Measurements from ENCODE around the gene PDZD2. TPM values are rescaled to one million over a fixed set of nuclear protein-coding genes. Genes with fewer than 3 reads are reported as not detected.

The PDZD2 gene
- total and polyA plus RNA-seq, 2 donors (not counting 3 experiments of a cell fraction or from before 2014, with no cell fraction given) = 0.66 to 6.9 TPM

DNA sequence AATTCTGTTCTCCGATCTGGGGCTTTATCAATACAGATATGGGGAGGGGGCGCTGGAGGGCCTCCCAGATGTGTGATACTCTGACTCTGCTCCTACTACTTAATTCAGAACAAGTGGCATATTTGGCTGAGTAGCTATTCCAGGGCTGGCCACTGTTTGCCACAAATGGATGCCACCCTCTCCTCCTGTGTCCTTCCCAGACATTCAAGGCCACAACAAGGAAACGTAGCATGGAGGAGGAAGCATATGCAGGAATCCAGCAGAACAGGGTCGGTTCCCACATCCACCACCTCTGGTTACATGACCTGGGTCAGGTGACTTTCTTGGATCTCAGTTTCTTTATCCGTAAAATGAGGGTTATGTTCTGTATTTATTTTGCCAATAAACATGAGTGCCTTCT, 404.2 kb downstream of the PDZD2 start:
- no peak for FAIRE-seq
- dilution Hi-C loops (cut with MboI; ENCODE audit: extremely low pct_ligation_motif_present, low sequenced_read_pairs) (no loop called here), intact Hi-C loops (cut with micrococcal nuclease) (no loop called here)
- no peak for DNase-seq (ENCODE audit: low read depth, low spot score)
- H3K4me2 ChIP-seq (ENCODE audit: insufficient read depth, low read length) = no peak overlapping the region
- ChIA-PET POLR2A (no interaction called here), CTCF (interaction anchor here (1.2 to 1.5 kb wide), 2 partner anchors 16 to 34 kb away, joined by 3 to 4 read pairs; no protein-coding TSS in a partner anchor)
- BruUV-seq (replicated peaks) = no TSS peak
- no peak overlapping the region for H3K9ac ChIP-seq (replicated peaks; ENCODE audit: extremely low read depth, insufficient read depth, low read length)
- H3K36me3 ChIP-seq (ENCODE audit: control insufficient read depth in 2 of 2, extremely low read depth in 1 of 2, insufficient read depth in 2 of 2, low read length in 2 of 2) = no peaks in the 10 kb centered on the region
- no peaks in the 10 kb centered on the region for H3K27me3 ChIP-seq (ENCODE audit: control insufficient read depth in 2 of 2, insufficient read depth in 2 of 2, low read length in 2 of 2)
- no peak for TF ChIP-seq MYC (IDR thresholded peaks at IDR 0.05; ENCODE audit: low read depth, low read length)
- TF ChIP-seq, protein P1, sequence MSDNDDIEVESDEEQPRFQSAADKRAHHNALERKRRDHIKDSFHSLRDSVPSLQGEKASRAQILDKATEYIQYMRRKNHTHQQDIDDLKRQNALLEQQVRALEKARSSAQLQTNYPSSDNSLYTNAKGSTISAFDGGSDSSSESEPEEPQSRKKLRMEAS (IDR thresholded peaks at IDR 0.05; ENCODE audit: insufficient read depth, insufficient read length) = no peak
- no peak for TF ChIP-seq POLR2AphosphoS5 (IDR thresholded peaks at IDR 0.05; ENCODE audit: insufficient read depth, low read depth, low read length)
- no peak for TF ChIP-seq GATA2 (IDR thresholded peaks at IDR 0.05; ENCODE audit: insufficient read depth, insufficient read length, low read depth, low read length)
- no peak for TF ChIP-seq FOS (IDR thresholded peaks at IDR 0.05; ENCODE audit: borderline replicate concordance, insufficient read depth, low read length)
- no peak for TF ChIP-seq POLR2A (IDR thresholded peaks at IDR 0.05; ENCODE audit: low read depth, low read length)
- TF ChIP-seq, protein P2, sequence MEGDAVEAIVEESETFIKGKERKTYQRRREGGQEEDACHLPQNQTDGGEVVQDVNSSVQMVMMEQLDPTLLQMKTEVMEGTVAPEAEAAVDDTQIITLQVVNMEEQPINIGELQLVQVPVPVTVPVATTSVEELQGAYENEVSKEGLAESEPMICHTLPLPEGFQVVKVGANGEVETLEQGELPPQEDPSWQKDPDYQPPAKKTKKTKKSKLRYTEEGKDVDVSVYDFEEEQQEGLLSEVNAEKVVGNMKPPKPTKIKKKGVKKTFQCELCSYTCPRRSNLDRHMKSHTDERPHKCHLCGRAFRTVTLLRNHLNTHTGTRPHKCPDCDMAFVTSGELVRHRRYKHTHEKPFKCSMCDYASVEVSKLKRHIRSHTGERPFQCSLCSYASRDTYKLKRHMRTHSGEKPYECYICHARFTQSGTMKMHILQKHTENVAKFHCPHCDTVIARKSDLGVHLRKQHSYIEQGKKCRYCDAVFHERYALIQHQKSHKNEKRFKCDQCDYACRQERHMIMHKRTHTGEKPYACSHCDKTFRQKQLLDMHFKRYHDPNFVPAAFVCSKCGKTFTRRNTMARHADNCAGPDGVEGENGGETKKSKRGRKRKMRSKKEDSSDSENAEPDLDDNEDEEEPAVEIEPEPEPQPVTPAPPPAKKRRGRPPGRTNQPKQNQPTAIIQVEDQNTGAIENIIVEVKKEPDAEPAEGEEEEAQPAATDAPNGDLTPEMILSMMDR (IDR thresholded peaks at IDR 0.05; ENCODE audit: extremely low read depth in 1 of 2, insufficient read depth in 1 of 2, low read depth in 1 of 2, low read length in 2 of 2) = no peak
- no peak for TF ChIP-seq EZH2 (IDR thresholded peaks at IDR 0.05; ENCODE audit: borderline replicate concordance, low read depth, low read length, severe bottlenecking)
- no peak for TF ChIP-seq JUN (IDR thresholded peaks at IDR 0.05; ENCODE audit: borderline replicate concordance, insufficient read depth, insufficient read length, low read depth)
- no peaks in the 10 kb centered on the region for H3K9me1 ChIP-seq (replicated peaks; ENCODE audit: control insufficient read depth, extremely low read depth, insufficient read depth, low read length)
- H3K4me1 ChIP-seq (ENCODE audit: control insufficient read depth, extremely low read depth, insufficient read depth, low read length) = no peaks in the 10 kb centered on the region
- no peak overlapping the region for H3K27ac ChIP-seq (ENCODE audit: insufficient read depth, low read depth, low read length)
- H3K4me3 ChIP-seq (replicated peaks in 1 of 3; ENCODE audit: insufficient read depth in 1 of 3, low read depth in 1 of 3, low read length in 3 of 3) = no peak overlapping the region
- no peak overlapping the region for H2AFZ ChIP-seq (ENCODE audit: low read depth, low read length)
- no peaks in the 10 kb centered on the region for H3K9me3 ChIP-seq (replicated peaks; ENCODE audit: control insufficient read depth, insufficient read depth, low read length)
- H3K79me2 ChIP-seq (ENCODE audit: control insufficient read depth, insufficient read depth, low read length) = no peaks in the 10 kb centered on the region
- no peaks in the 10 kb centered on the region for H4K20me1 ChIP-seq (replicated peaks; ENCODE audit: control insufficient read depth, extremely low read depth, insufficient read depth, low read length)

Data from endothelial cell of umbilical vein (primary cell).